OCI-LY7 (cell line): ENCODE measurements around the gene LRRC56.

ENCODE experiments used
- CTCF ChIP-seq: fragments of 200-600 bp; sonication (generic); conservative IDR thresholded peaks from 2 replicates; pipeline ENCODE4 v1.5.1; 2014; ENCODE audit warnings: mild to moderate bottlenecking, antibody characterized with exemption, low read length, moderate library complexity, mixed read lengths
- EZH2phosphoT487 ChIP-seq: fragments of 200-600 bp; sonication (generic); IDR thresholded peaks from 2 replicates; pipeline ENCODE4 v1.6.1; 2018; ENCODE audit warnings: low read depth, borderline replicate concordance, mild to moderate bottlenecking, mixed run types, antibody characterized with exemption, low read length, moderate library complexity, mixed read lengths

GRCh38 chr11:534396-535209 lies 2.7 kb upstream of the LRRC56 start:
- 0 out of 2 replicates have a peak, but pooled peaks have one; percentile 26 for TF ChIP-seq CTCF
- no peak for TF ChIP-seq EZH2phosphoT487
